HepG2 (cell line): ENCODE data around the gene MTHFR. TPM values are rescaled to one million over a fixed set of nuclear protein-coding genes. Genes with fewer than 3 reads are reported as not detected.
A peak's percentile ranks its signal among the peaks of the same experiment; 100 is the strongest.

Source experiments
- BCL6 ChIP-seq: IDR thresholded peaks from 2 replicates; pipeline ENCODE4 v1.6.1; 2016; ENCODE audit warnings: missing genetic modification reagents, missing compliant biosample characterization
- GABPB1 ChIP-seq: IDR thresholded peaks from 2 replicates; pipeline ENCODE4 v1.6.1; 2016; ENCODE audit warnings: mild to moderate bottlenecking, missing genetic modification reagents, moderate library complexity, missing compliant biosample characterization
- KDM5A ChIP-seq: fragments of 200-600 bp; sonication (generic); IDR thresholded peaks from 2 replicates; pipeline ENCODE4 v1.7.0; 2018; ENCODE audit warnings: antibody characterized with exemption, mild to moderate bottlenecking, low read length, borderline replicate concordance
- KDM5B ChIP-seq: sonication (generic); formaldehyde crosslinking; IDR thresholded peaks from 2 replicates; pipeline ENCODE4 v1.4.0; 2020; ENCODE audit warnings: missing genetic modification reagents, mild to moderate bottlenecking, borderline replicate concordance
- MLLT10 ChIP-seq: sonication (generic); formaldehyde crosslinking; IDR thresholded peaks from 2 replicates; pipeline ENCODE4 v1.4.0; 2020; ENCODE audit warnings: missing genetic modification reagents
- MNT ChIP-seq: fragments of 450-650 bp; IDR thresholded peaks from 2 replicates; pipeline ENCODE4 v1.6.1; 2016
- NR2F1 ChIP-seq, 2 experiments: fragments of 450-650 bp in 1 of 2; formaldehyde crosslinking in 1 of 2; IDR thresholded peaks; 2 replicates each; pipeline versions ENCODE4 v1.5.0 to v1.6.1; 2016 to 2020; ENCODE audit warnings: mild to moderate bottlenecking in 1 of 2, missing compliant biosample characterization in 1 of 2, missing genetic modification reagents in 1 of 2, moderate library complexity in 1 of 2
- PAF1 ChIP-seq: IDR thresholded peaks from 2 replicates; pipeline ENCODE4 v1.6.1; 2016; ENCODE audit warnings: missing genetic modification reagents, missing compliant biosample characterization
- SRY ChIP-seq: sonication (generic); formaldehyde crosslinking; IDR thresholded peaks from 2 replicates; pipeline ENCODE4 v1.8.0; 2022; ENCODE audit warnings: mild to moderate bottlenecking, missing genetic modification reagents
- SYNCRIP ChIP-seq: fragments of 200-400 bp; formaldehyde crosslinking; IDR thresholded peaks from 2 replicates; pipeline ENCODE4 v1.6.1; 2018; ENCODE audit warnings: mild to moderate bottlenecking, low read depth, low read length; ENCODE audit not compliant: insufficient read depth
- TBL1XR1 ChIP-seq: fragments of 150-350 bp; IDR thresholded peaks from 2 replicates; pipeline ENCODE4 v1.6.1; 2014; ENCODE audit warnings: borderline replicate concordance, low read length; ENCODE audit not compliant: partially characterized antibody
- TCF7 ChIP-seq: sonication (generic); IDR thresholded peaks from 2 replicates; pipeline ENCODE4 v1.6.1; 2016; ENCODE audit warnings: antibody characterized with exemption, low read depth
- TMF1 ChIP-seq: sonication (generic); formaldehyde crosslinking; IDR thresholded peaks from 2 replicates; pipeline ENCODE4 v1.8.1; 2022; ENCODE audit warnings: low read depth, missing genetic modification reagents
- TP53 ChIP-seq: sonication (generic); formaldehyde crosslinking; conservative IDR thresholded peaks from 2 replicates; pipeline ENCODE4 v1.4.0; 2020; ENCODE audit warnings: missing genetic modification reagents
- YY1 ChIP-seq: IDR thresholded peaks from 2 replicates; pipeline ENCODE4 v1.6.1; 2011; ENCODE audit warnings: low read length, low read depth, moderate library complexity, mild to moderate bottlenecking; ENCODE audit not compliant: insufficient read depth, insufficient replicate concordance
- ZKSCAN1 ChIP-seq: fragments of 150-350 bp; IDR thresholded peaks from 2 replicates; pipeline ENCODE4 v1.6.1; 2014; ENCODE audit warnings: low read length
- ZNF558 ChIP-seq: sonication (generic); formaldehyde crosslinking; IDR thresholded peaks from 2 replicates; pipeline ENCODE4 v1.9.0; 2022; ENCODE audit warnings: mild to moderate bottlenecking, missing genetic modification reagents, borderline replicate concordance
- ZNF615 ChIP-seq: sonication (generic); formaldehyde crosslinking; IDR thresholded peaks from 2 replicates; pipeline ENCODE4 v1.5.0; 2020; ENCODE audit warnings: mild to moderate bottlenecking, missing genetic modification reagents, borderline replicate concordance
- polyA plus RNA-seq, 8 experiments: library from polyadenylated mRNA; depleted of rRNA in 3 of 8; stranded (reverse) in 7 of 8; unstranded in 1 of 8; fragments of >200 nt; fragmentation: Illumina TruSeq in 4 of 8; extraction: Trizol in 4 of 8; gene quantifications; 2 replicates each; pipeline versions ENCODE4 v1.2.1 to v1.2.3, GENCODE V29; 2011 to 2016; ENCODE audit warnings: low read depth in 4 of 8, missing spikeins in 1 of 8, mixed read lengths in 1 of 8; ENCODE audit not compliant: insufficient read depth in 1 of 8
- total RNA-seq, 5 experiments: library from RNA; depleted of rRNA; stranded (reverse); fragments of >200 nt; fragmentation: Illumina TruSeq; extraction: Trizol; gene quantifications; 2 replicates each; pipeline ENCODE4 v1.2.3, GENCODE V29; 2016; ENCODE audit warnings: low read depth in 1 of 5
- TF ChIP-seq, protein P1 (sequence below): sonication (generic); formaldehyde crosslinking; IDR thresholded peaks from 2 replicates; pipeline ENCODE4 v1.4.0; 2020; ENCODE audit warnings: mild to moderate bottlenecking, low read depth, missing genetic modification reagents
- TF ChIP-seq, protein P2 (sequence below): sonication (generic); formaldehyde crosslinking; IDR thresholded peaks from 2 replicates; pipeline ENCODE4 v1.8.0; 2022; ENCODE audit warnings: mild to moderate bottlenecking, missing genetic modification reagents, moderate library complexity
- TF ChIP-seq, protein P3 (sequence below): sonication (generic); formaldehyde crosslinking; IDR thresholded peaks from 2 replicates; pipeline ENCODE4 v1.4.0; 2020; ENCODE audit warnings: missing genetic modification reagents, mild to moderate bottlenecking, borderline replicate concordance

Gene MTHFR
- total and polyA plus RNA-seq, 2 of the 13 experiments (the other 11 are each of a cell fraction or from before 2014, with no cell fraction given), result 3.8 to 8.2 TPM

DNA sequence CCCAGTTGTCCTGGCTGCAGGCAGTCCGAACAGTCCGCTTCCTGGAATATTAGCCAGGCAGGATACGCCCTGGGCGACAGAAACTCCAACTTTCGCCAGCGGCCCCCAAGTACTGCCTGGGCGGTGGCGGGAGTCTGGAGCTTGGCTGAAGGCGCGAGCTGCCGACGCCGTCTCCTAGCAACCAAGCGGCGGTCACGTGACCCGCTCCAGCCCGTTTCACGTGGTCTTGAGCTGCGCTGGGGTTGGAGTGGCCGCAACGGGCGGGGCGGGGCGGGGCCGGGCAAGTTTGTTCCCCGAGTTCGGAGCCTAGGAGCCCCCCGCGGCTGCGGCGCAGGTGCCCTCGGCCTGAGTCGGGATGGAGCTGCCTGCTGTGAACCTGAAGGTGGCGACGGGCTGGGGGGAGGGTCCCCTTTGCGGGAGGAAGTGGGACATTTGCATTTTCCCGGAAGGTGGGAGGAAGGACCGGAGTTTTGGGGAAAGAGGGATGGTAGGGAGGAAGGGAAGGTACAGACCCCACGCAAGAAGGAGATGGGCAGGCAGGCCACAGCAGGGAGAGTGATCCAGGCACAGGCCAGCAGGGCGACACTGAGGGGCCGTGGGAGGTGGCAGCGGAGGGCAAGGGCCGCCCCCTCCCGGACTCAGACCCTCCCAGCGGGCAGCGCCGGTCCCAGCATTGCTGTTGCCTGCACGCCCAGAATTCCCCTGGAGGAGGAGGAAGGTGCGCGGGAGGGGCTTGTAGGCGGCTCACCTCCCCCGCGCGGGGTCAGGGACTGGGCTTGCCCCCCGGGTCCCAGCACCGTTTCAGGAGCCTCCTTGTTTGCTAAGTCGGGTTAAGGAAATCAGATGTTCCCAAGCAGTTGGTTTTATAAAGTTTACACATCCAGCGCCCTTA is 69.7 kb downstream of the MTHFR start, which contains the start of gene AGTRAP (continued):
- TF ChIP-seq, protein P1, sequence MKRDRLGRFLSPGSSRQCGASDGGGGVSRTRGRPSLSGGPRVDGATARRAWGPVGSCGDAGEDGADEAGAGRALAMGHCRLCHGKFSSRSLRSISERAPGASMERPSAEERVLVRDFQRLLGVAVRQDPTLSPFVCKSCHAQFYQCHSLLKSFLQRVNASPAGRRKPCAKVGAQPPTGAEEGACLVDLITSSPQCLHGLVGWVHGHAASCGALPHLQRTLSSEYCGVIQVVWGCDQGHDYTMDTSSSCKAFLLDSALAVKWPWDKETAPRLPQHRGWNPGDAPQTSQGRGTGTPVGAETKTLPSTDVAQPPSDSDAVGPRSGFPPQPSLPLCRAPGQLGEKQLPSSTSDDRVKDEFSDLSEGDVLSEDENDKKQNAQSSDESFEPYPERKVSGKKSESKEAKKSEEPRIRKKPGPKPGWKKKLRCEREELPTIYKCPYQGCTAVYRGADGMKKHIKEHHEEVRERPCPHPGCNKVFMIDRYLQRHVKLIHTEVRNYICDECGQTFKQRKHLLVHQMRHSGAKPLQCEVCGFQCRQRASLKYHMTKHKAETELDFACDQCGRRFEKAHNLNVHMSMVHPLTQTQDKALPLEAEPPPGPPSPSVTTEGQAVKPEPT (CRISPR knock-in tag), result no peak
- TF ChIP-seq YY1 (no peak), ZKSCAN1 (no peak), BCL6 (no peak), KDM5A (no peak; the same call in 1 of the 2 replicates), ZNF615 (CRISPR knock-in tag) (no peak), KDM5B (CRISPR knock-in tag) (peak; percentile 88; the same call in 1 of the 2 replicates), GABPB1 (CRISPR knock-in tag) (peak; percentile 58; the same call in 1 of the 2 replicates), TMF1 (CRISPR knock-in tag) (no peak), TBL1XR1 (no peak), NR2F1 (CRISPR knock-in tag; IDR thresholded peaks at IDR 0.05) (no peak; a peak in 1 of 4 replicates), ZNF558 (no peak), SYNCRIP (no peak), PAF1 (CRISPR knock-in tag) (no peak), MNT (peak; percentile 65), SRY (CRISPR knock-in tag) (peak; percentile 63; the same call in 1 of the 2 replicates), MLLT10 (CRISPR knock-in tag) (no peak), TP53 (CRISPR knock-in tag) (no peak), TCF7 (no peak)
- TF ChIP-seq, protein P2, sequence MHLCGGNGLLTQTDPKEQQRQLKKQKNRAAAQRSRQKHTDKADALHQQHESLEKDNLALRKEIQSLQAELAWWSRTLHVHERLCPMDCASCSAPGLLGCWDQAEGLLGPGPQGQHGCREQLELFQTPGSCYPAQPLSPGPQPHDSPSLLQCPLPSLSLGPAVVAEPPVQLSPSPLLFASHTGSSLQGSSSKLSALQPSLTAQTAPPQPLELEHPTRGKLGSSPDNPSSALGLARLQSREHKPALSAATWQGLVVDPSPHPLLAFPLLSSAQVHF (CRISPR knock-in tag), result no peak
- TF ChIP-seq, protein P3, sequence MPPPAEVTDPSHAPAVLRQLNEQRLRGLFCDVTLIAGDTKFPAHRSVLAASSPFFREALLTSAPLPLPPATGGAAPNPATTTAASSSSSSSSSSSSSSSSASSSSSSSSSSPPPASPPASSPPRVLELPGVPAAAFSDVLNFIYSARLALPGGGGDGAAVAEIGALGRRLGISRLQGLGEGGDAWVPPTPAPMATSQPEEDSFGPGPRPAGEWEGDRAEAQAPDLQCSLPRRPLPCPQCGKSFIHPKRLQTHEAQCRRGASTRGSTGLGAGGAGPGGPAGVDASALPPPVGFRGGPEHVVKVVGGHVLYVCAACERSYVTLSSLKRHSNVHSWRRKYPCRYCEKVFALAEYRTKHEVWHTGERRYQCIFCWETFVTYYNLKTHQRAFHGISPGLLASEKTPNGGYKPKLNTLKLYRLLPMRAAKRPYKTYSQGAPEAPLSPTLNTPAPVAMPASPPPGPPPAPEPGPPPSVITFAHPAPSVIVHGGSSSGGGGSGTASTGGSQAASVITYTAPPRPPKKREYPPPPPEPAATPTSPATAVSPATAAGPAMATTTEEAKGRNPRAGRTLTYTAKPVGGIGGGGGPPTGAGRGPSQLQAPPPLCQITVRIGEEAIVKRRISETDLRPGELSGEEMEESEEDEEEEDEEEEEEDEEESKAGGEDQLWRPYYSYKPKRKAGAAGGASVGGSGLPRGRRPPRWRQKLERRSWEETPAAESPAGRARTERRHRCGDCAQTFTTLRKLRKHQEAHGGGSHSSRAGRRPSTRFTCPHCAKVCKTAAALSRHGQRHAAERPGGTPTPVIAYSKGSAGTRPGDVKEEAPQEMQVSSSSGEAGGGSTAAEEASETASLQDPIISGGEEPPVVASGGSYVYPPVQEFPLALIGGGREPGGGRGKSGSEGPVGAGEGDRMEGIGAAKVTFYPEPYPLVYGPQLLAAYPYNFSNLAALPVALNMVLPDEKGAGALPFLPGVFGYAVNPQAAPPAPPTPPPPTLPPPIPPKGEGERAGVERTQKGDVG (CRISPR knock-in tag), result no peak
